Breast epithelium (tissue), 3 donors: ENCODE results near the gene ZNF362.

Experiments
- POLR2A ChIP-seq: fragments of 450-650 bp; IDR thresholded peaks from one replicate; pipeline ENCODE4 v1.6.1; 2016; ENCODE audit warnings: antibody characterized with exemption, mild to moderate bottlenecking, moderate library complexity
- POLR2AphosphoS5 ChIP-seq, 3 donors: sonication (generic); formaldehyde crosslinking; IDR thresholded peaks; one replicate each; pipeline ENCODE4 v1.6.1; 2017; ENCODE audit warnings: antibody characterized with exemption in 3 of 3
- TF ChIP-seq, protein P1 (sequence below), 3 donors: fragments of 450-650 bp; IDR thresholded peaks; one replicate each; pipeline ENCODE4 v1.5.1; 2016 to 2017; ENCODE audit warnings: antibody characterized with exemption in 3 of 3, mild to moderate bottlenecking in 3 of 3, moderate library complexity in 3 of 3

DNA sequence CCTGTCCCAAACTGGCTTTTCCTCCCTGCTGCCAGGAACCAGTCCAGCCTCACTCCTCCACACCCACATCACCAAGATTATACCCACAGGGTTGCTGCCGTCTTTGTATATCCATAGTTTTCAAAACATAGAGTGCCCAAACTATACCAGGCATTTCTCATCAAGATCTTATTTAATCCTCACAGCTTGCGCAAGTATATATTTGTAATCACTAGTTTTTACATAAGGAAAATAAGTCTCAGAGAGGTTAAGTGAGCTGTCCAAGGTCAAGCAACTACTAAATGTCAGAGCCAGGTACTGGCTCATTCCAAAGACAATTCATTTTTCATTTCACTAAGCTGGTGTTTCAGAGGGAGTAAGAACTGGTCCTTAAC lies 34.9 kb upstream of the ZNF362 start:
- TF ChIP-seq, protein P1, sequence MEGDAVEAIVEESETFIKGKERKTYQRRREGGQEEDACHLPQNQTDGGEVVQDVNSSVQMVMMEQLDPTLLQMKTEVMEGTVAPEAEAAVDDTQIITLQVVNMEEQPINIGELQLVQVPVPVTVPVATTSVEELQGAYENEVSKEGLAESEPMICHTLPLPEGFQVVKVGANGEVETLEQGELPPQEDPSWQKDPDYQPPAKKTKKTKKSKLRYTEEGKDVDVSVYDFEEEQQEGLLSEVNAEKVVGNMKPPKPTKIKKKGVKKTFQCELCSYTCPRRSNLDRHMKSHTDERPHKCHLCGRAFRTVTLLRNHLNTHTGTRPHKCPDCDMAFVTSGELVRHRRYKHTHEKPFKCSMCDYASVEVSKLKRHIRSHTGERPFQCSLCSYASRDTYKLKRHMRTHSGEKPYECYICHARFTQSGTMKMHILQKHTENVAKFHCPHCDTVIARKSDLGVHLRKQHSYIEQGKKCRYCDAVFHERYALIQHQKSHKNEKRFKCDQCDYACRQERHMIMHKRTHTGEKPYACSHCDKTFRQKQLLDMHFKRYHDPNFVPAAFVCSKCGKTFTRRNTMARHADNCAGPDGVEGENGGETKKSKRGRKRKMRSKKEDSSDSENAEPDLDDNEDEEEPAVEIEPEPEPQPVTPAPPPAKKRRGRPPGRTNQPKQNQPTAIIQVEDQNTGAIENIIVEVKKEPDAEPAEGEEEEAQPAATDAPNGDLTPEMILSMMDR (IDR thresholded peaks at IDR 0.05), result no peak
- TF ChIP-seq POLR2A (no peak), POLR2AphosphoS5 (IDR thresholded peaks at IDR 0.05) (no peak)
